Stimulated activated CD4-positive, alpha-beta T cell treated with anti-CD3 and anti-CD28 coated beads, Interleukin-1b, Interleukin-23, amount 100 ng/mL, for 1 hour (primary cell): ENCODE results near the gene NLRP6.
"Not testable (repeated sequence)": the region's sequence is repeated elsewhere in the genome, so short reads cannot be mapped to it uniquely, and the experiment has no call there.

Experiments
- DNase-seq, 2 donors: peaks; one replicate each; pipeline ENCODE4 v3.0.0-alpha.2; 2020; ENCODE audit warnings: low read depth in 2 of 2

NLRP6 gene

DNA sequence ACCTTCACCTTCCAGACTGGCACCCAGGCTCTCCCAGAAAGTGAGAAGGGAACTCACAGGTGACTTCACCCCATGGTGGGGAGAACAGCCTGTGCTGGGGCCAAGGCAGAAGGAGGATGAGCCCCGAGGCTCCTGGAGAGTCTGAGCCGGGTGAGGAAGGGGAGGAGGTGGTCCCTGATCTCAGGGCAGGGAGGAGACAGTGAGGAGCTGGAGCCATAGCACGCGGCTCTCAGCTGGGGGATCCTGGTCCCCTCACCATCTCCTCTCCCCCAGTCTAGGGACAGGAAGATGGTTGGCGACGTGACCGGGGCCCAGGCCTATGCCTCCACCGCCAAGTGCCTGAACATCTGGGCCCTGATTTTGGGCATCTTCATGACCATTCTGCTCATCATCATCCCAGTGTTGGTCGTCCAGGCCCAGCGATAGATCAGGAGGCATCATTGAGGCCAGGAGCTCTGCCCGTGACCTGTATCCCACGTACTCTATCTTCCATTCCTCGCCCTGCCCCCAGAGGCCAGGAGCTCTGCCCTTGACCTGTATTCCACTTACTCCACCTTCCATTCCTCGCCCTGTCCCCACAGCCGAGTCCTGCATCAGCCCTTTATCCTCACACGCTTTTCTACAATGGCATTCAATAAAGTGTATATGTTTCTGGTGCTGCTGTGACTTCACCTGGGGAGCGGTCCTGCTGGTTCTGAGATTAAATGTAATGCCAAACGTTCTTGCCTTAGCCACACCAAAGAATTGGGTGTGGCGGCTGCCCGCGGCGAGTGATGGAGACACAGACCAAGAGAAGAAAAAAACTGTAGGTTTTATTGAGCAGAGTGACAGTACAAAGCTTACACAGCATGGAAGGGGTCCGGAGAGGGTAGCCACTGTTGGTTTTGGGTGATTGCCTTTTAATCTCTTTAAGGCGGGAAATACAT is 30.8 kb downstream of the NLRP6 start:
- DNase-seq = not testable (repeated sequence)

- not testable (repeated sequence) for DNase-seq
These were observed 31.9 kb downstream of the NLRP6 start for GRCh38 chr11:309979-310572.

DNA sequence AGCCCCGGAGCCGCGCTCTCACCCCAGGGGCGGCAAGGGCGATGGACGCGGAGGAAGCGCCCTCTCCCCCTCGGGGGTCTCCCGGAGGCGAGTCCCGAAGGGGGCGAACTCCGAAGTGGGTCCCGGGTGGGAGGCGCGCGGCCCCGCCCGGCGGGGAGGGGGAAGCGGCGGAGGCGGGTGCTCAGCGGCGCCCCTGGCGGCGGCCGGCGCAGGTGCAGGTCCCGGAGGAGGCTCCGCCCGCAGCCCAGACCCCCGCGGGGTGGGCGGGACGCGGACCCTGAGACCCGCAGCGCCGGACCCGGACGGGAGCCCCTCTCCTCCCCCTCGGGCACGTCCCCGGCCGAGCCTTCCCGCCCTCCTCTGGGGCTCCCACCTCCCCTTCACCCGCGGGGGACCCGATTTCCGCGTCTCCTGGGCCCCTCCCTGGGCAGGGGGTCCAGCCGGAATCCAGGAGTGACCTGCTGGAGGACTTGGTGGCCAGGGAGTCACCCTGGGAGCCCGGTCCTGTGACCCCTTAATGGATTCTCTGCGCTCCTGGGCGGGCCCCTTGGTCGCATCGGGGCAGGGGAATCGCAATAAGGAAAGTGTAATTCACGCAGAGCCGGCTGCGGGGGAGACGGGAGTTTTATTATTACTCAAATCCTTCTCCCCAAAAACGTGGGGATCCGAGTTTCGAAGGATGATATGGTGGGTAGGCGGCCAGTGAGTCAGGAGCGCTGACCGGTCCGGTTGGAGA is 33.0 kb downstream of the NLRP6 start:
- not testable (repeated sequence) for DNase-seq

GRCh38 chr11:312092-312816 is 34.0 kb downstream of the NLRP6 start:
- DNase-seq = no peak

DNA sequence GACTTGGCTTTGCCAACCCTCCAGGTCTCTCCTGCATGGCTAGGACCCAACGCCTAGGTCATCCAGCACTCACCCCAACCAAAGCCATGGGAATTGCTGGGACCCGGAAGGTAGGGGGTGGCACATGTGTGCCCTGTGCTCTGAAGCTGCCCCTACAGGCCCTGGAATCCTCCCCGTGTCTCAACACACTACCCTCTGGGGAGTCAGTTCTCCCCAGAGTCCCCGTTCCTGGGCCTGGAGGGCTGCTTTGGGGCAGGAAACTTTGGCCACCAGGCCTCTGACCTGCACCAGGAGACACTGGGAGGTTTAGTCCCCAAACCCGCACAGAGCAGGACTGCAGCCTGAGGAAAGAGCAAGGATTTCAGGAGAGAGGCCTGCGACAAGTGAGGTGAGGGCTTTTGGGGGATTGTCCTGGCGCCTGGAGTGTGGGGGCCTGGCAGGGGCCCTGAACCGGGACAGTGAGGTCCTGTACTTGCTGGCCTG is 35.1 kb downstream of the NLRP6 start:
- no peak for DNase-seq

DNA sequence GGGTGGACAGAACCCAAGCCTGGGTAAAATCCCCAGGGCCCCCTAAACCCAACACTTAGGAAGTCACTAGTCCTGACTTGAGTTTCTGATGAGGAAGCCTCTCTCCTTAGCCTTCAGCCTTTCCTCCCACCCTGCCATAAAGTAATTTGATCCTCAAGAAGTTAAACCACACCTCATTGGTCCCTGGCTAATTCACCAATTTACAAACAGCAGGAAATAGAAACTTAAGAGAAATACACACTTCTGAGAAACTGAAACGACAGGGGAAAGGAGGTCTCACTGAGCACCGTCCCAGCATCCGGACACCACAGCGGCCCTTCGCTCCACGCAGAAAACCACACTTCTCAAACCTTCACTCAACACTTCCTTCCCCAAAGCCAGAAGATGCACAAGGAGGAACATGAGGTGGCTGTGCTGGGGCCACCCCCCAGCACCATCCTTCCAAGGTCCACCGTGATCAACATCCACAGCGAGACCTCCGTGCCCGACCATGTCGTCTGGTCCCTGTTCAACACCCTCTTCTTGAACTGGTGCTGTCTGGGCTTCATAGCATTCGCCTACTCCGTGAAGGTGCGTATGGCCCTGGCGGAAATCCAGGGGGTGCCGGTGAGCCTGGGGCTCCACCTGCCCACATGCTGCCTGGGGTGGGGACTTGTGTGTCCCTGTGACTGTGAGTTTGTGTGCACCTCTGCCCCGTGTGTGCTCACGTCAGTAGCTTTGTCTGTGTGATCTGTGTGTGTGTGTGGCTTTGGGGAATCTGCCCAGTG is 35.8 kb downstream of the NLRP6 start, which contains the start of gene IFITM1:
Gene IFITM1 (plus strand): TSS at position 254 of the 767 bp plus-strand sequence. CDS start 131 bp downstream, at position 385.
- DNase-seq = no peak

DNA sequence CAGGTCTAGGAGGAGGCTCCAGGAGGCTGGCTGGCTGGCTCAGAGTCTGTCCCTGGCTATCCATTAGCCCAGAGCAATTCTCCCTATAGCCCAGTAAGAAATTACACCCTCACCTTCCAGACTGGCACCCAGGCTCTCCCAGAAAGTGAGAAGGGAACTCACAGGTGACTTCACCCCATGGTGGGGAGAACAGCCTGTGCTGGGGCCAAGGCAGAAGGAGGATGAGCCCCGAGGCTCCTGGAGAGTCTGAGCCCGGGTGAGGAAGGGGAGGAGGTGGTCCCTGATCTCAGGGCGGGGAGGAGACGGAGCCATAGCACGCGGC is 36.3 kb downstream of the NLRP6 start:
- not testable (repeated sequence) for DNase-seq

- no peak for DNase-seq
These were observed 36.9 kb downstream of the NLRP6 start for GRCh38 chr11:315051-315481.

DNA sequence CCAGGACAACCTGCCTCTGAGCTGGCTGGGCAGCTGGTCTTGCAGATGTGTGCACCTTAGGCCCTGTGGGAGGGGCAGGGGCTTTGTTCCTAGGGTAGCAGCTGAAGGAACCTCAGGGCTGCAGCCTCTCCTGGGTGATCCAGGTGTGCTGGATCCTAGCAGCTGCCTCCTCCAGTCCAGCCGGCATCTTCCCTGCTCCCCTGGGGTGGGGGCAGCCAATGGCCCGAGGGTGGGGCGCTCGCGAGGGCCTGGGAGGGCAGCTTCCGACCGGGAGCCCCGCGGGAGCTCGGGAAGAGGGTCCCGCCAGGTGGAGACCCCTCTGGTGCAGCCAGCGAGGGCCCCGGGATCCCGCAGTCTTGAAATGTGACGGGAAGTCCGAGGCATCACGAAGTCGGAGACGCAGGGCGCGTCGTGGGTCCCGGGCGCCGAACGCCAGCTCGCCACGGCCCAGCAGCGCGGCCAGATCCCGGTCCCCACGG is 37.3 kb downstream of the NLRP6 start:
- DNase-seq = no peak

GRCh38 chr11:316031-316701 is 38.0 kb downstream of the NLRP6 start:
- no peak for DNase-seq

DNA sequence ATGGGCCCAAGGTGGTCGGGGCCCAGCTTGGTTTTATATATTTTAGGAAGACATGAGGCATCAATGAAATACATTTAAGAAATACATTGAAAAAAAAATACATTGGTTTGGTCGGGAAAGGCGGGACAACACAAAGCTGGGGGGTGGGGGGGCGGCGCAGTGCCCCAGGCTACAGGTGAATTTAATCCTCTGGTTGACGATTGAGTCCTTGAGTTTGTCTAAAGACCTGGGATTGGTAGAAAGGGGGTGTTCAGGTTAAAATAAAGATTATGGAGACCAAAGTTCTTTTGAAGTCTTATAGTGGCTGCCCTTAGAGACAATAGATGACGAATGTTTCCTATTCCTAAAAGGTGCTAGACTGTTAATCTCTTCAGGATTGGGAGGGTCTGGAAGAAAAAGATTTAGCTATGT is 38.7 kb downstream of the NLRP6 start:
- no peak for DNase-seq

DNA sequence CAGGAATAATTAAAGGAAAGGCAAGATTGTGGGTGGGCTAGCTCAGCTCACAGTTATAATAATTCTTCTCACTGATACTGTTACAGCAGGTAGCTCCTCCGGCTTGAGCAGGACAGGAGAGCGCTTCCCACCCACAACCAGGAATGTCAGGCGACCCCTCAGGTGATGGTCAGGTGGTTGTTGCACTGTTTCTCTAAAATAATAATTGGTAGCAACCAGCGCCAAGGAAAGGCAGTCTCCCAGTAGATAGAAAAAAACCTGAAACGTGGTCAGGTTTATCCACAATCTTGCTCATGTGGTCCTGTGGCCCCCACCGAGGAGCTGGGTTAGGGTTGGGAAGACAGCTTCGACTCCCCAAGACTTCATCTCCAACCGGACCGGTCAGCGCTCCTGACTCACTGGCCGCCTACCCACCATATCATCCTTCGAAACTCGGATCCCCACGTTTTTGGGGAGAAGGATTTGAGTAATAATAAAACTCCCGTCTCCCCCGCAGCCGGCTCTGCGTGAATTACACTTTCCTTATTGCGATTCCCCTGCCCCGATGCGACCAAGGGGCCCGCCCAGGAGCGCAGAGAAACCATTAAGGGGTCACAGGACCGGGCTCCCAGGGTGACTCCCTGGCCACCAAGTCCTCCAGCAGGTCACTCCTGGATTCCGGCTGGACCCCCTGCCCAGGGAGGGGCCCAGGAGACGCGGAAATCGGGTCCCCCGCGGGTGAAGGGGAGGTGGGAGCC is 39.6 kb downstream of the NLRP6 start:
- DNase-seq = not testable (repeated sequence)

GRCh38 chr11:318405-319120 is 40.4 kb downstream of the NLRP6 start:
- not testable (repeated sequence) for DNase-seq

DNA sequence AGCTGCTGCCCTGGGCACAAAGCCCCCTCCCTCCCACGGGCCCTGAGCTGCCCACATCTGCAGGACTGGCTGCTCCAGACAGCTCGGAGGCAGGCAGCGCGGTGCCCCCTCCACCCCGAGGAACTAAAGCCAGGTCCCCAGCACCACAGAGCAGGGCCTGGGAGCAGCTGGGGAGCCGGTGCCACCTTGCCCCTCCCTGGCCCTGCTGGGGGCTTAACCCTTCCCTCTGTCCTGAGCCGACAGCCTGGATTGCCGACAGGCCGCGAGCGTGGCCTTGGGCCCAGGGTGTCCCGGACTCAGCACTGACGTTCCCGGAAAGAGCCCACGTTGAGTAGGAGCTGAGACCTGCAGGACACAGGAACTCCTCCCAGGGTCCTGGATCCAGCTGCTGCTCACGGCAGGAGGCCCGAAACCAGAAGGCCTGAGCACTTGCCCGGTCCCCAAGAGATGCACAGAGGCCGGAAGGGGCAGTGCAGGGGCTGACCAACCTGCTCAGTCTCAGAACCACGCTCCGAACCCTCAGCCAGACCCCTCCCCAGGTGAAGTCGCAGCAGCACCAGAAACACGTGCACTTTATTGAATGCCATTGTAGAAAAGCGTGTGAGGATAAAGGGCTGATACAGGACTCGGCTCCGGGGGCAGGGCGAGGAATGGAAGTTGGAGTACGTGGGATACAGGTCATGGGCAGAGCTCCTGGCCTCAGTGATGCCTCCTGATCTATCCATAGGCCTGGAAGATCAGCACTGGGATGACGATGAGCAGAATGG is 41.1 kb downstream of the NLRP6 start:
- DNase-seq = not testable (repeated sequence)

- not testable (repeated sequence) for DNase-seq
These were observed 41.7 kb downstream of the NLRP6 start for GRCh38 chr11:319888-320273.

GRCh38 chr11:324156-324555 is 45.9 kb downstream of the NLRP6 start:
- no peak for DNase-seq

DNA sequence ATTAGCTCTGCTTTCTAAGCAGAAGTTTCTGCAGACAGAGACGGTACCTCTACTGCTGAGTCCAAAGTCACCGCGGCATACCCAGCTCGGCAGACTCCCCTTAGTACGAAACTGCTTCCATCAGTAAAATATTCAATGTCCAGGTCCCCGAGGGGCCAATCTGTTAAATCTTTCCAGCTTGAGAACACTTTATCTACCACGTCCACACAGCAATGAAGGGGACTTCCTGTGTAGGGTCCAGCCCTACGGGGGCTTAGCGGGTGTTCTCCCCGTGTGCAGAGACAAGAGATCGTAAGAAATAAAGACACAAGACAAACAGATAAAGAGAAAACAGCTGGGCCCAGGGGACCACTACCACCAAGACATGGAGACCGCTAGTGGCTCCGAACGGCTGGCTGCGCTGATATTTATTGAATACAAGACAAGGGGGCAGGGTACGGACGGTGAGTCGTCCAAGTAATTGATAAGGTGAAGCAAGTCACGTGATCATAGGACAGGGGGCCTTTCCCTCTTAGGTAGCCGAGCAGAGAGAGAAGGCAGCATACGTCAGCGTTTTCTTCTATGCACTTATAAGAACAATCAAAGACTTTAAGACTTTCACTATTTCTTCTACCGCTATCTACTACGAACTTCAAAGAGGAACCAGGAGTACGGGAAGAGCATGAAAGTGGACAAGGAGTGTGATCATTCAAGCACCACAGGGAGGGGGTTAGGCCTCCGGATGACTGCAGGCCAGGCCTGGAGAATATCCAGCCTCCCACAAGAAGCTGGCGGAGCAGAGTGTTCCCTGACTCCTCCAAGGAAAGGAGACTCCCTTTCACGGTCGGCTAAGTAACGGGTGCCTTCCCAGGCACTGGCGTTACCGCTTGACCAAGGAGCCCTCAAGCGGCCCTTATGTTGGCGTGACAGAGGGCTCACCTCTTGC is 46.6 kb downstream of the NLRP6 start:
- not testable (repeated sequence) for DNase-seq
